ENCODE results near the gene ARL6IP6.

DNA sequence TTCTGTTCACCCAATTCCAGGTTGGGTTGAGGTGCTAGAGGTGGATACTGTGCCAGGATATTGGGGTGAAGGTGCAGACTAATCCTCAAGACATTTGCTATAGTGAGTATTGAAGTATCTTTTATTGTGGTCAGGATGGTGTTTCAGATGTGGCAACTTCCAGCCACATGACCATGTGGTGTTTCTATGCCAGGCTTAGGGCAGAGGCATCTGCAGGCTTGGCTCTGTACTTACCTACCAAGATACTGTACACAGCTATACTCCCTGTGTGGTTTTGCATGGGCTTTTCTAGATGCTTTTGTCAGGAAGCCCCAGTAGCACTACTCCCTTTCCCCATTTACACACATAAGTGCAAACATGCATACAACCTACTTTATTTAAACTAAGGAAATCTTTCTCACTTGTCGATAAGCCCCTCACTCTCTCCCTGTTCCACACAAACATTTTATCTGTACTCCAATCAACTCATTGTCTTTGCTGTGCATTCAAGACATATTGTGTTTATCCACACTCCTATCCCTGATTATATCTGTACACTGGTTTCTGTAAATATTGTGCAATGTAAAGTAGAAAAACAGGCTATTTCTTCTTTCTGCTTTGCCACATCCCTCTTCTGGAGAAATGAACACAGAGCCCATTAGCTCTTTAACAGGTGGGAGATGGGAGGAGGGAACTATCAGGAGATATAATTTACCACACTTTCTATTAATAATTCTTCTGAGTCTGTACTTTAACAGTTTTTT lies 12.3 kb downstream of the ARL6IP6 start:
- TF ChIP-seq CTCF (IDR thresholded peaks at IDR 0.05): no peak
- no peak for TF ChIP-seq POLR2A (IDR thresholded peaks at IDR 0.05)
